Smooth muscle cell (in vitro differentiated cells): Measurements from ENCODE around the gene NF1. TPM values are rescaled to one million over a fixed set of nuclear protein-coding genes. Genes with fewer than 3 reads are reported as not detected.

Experiments used
- DNase-seq: peaks from one replicate; lab custom pipeline; 2025; ENCODE audit not compliant: unreplicated experiment; lab: John Stamatoyannopoulos, UW
- H2AFZ ChIP-seq: fragments of 200-600 bp; sonication (generic); 2 replicates; pipeline ENCODE4 v1.6.0; 2016; ENCODE audit warnings: antibody characterized with exemption, low read depth, mild to moderate bottlenecking
- H3F3A ChIP-seq: fragments of 200-600 bp; sonication (generic); 2 replicates; pipeline ENCODE4 v1.6.0; 2017; ENCODE audit warnings: antibody characterized with exemption, low read depth
- H3K27ac ChIP-seq: fragments of 200-600 bp; sonication (generic); 2 replicates; pipeline ENCODE4 v1.5.1; 2016; ENCODE audit warnings: low read depth, mild to moderate bottlenecking
- H3K27me3 ChIP-seq: fragments of 200-600 bp; sonication (generic); 2 replicates; pipeline ENCODE4 v1.6.1; 2016; ENCODE audit warnings: low read depth, mild to moderate bottlenecking
- H3K36me3 ChIP-seq: fragments of 200-600 bp; sonication (generic); 2 replicates; pipeline ENCODE4 v1.5.1; 2016; ENCODE audit warnings: low read depth
- H3K4me1 ChIP-seq: fragments of 200-600 bp; sonication (generic); 2 replicates; pipeline ENCODE4 v1.5.1; 2016; ENCODE audit warnings: low read depth
- H3K4me2 ChIP-seq: fragments of 200-600 bp; sonication (generic); 2 replicates; pipeline ENCODE4 v1.6.0; 2016; ENCODE audit warnings: mild to moderate bottlenecking
- H3K4me3 ChIP-seq: fragments of 200-600 bp; sonication (generic); 2 replicates; pipeline ENCODE4 v1.5.1; 2016; ENCODE audit warnings: mild to moderate bottlenecking
- H3K79me2 ChIP-seq: fragments of 200-600 bp; sonication (generic); 2 replicates; pipeline ENCODE4 v1.6.0; 2016; ENCODE audit warnings: low read depth, mild to moderate bottlenecking
- H3K9ac ChIP-seq: fragments of 200-600 bp; sonication (generic); 2 replicates; pipeline ENCODE4 v1.6.0; 2016; ENCODE audit warnings: low read depth
- H3K9me3 ChIP-seq: fragments of 200-600 bp; sonication (generic); replicated peaks from 2 replicates; pipeline ENCODE4 v1.5.1; 2016; ENCODE audit warnings: low read depth
- H4K20me1 ChIP-seq: fragments of 200-600 bp; sonication (generic); 2 replicates; pipeline ENCODE4 v1.6.0; 2016; ENCODE audit warnings: low read depth
- WGBS: methylation state at CpG from one replicate; pipeline ENCODE4 v1.1.7; 2016; ENCODE audit warnings: low lambda C conversion rate; 5-methylcytosine and 5-hydroxymethylcytosine counted together
- polyA plus RNA-seq: library from polyadenylated mRNA; unstranded; fragments of >200 nt; fragmentation: Nextera tagmentation; extraction: Ambion mirVana; gene quantifications from 2 replicates; pipeline ENCODE4 v1.2.1, GENCODE V29; 2016
- total RNA-seq: library from RNA; depleted of rRNA; stranded (reverse); fragments of >200 nt; gene quantifications from 2 replicates; pipeline ENCODE4 v1.2.3, GENCODE V29; 2014
- TF ChIP-seq, protein P1 (sequence below): fragments of 200-600 bp; sonication (generic); IDR thresholded peaks from 2 replicates; pipeline ENCODE4 v1.5.1; 2017; ENCODE audit warnings: borderline replicate concordance, mild to moderate bottlenecking, antibody characterized with exemption; ENCODE audit not compliant: insufficient read depth, poor library complexity, severe bottlenecking

The NF1 gene
- total and polyA plus RNA-seq, 2 experiments from 2014 or later: 7.6 to 74.3 TPM

GRCh38 chr17:31158746-31159377 is 64.1 kb downstream of the NF1 start:
- no peak overlapping the region for H2AFZ ChIP-seq
- H3K9ac ChIP-seq: no peak overlapping the region
- H3F3A ChIP-seq: no peaks in the 10 kb centered on the region
- no peaks in the 10 kb centered on the region for H3K9me3 ChIP-seq
- peaks cover 4% of the 10 kb centered on the region for H3K4me1 ChIP-seq
- peaks cover 13% of the 10 kb centered on the region for H4K20me1 ChIP-seq
- no peak overlapping the region for H3K4me2 ChIP-seq
- H3K27ac ChIP-seq: no peak overlapping the region
- H3K36me3 ChIP-seq: peaks cover 9% of the 10 kb centered on the region
- TF ChIP-seq, protein P1, sequence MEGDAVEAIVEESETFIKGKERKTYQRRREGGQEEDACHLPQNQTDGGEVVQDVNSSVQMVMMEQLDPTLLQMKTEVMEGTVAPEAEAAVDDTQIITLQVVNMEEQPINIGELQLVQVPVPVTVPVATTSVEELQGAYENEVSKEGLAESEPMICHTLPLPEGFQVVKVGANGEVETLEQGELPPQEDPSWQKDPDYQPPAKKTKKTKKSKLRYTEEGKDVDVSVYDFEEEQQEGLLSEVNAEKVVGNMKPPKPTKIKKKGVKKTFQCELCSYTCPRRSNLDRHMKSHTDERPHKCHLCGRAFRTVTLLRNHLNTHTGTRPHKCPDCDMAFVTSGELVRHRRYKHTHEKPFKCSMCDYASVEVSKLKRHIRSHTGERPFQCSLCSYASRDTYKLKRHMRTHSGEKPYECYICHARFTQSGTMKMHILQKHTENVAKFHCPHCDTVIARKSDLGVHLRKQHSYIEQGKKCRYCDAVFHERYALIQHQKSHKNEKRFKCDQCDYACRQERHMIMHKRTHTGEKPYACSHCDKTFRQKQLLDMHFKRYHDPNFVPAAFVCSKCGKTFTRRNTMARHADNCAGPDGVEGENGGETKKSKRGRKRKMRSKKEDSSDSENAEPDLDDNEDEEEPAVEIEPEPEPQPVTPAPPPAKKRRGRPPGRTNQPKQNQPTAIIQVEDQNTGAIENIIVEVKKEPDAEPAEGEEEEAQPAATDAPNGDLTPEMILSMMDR: no peak
- no peaks in the 10 kb centered on the region for H3K79me2 ChIP-seq
- DNase-seq: no peak
- H3K4me3 ChIP-seq: no peak overlapping the region
- H3K27me3 ChIP-seq: no peaks in the 10 kb centered on the region
- WGBS: 95% methylated on average over 1 of the region's 1 CpG

DNA sequence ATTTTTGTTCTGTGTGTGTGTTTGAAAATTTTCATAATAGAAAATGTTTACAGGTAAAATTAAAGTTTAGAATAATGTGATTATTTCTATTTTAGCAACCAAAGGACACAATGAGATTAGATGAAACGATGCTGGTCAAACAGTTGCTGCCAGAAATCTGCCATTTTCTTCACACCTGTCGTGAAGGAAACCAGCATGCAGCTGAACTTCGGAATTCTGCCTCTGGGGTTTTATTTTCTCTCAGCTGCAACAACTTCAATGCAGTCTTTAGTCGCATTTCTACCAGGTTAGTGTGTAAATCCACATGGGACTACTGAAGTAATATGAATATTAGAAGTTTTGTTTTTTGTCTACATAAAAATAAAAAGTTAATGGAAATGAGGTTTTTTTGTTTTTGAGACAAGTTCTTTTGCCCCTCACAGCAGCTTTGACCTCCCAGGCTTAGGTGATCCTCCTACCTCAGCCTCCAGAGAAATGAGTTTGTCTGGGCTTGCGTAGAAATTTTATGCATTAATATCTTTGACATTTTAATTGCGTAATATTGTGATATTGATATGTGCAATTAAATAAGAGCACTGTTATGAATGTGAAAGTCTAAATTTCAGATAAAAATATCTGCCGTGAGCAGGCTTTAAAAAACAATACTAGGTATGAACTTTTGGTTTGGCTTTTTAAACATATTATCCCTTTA is 68.5 kb downstream of the NF1 start:
- Histone ChIP-seq H3K9me3 (no peaks in the 10 kb centered on the region), H3F3A (no peaks in the 10 kb centered on the region), H2AFZ (no peak overlapping the region), H3K9ac (no peak overlapping the region), H3K27me3 (no peaks in the 10 kb centered on the region), H3K36me3 (peaks cover 6% of the 10 kb centered on the region), H4K20me1 (no peaks in the 10 kb centered on the region), H3K4me2 (no peak overlapping the region), H3K79me2 (no peaks in the 10 kb centered on the region), H3K4me3 (no peak overlapping the region), H3K27ac (no peak overlapping the region), H3K4me1 (no peaks in the 10 kb centered on the region)
- 96% methylated on average over 7 of the region's 7 CpGs for WGBS
- TF ChIP-seq, protein P1: no peak
- DNase-seq: no peak

DNA sequence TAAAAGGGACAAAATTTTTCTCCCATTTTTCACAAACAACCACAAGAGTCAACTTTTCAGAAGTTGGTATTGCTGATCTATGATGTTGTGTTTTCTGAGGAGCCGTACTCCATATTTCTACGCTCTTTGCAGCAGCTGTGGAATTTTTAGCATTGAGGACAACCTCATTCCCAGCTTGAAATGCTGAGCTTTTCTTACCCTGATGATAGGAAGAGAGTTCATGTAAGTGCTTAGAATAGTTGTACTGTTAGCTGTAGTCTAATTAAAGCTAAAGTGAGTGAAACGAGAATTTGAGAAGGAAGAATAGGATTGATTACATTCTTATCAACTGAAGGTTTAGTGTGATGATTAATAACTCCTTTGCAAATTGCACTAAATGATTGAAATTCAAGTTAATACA is 72.3 kb downstream of the NF1 start:
- Histone ChIP-seq H3K4me2 (no peak overlapping the region), H3K4me3 (no peak overlapping the region), H3F3A (no peaks in the 10 kb centered on the region), H3K9ac (no peak overlapping the region), H3K79me2 (no peaks in the 10 kb centered on the region), H2AFZ (no peak overlapping the region), H3K27me3 (no peaks in the 10 kb centered on the region), H3K27ac (no peak overlapping the region), H3K4me1 (no peaks in the 10 kb centered on the region), H4K20me1 (peaks cover 2% of the 10 kb centered on the region), H3K36me3 (peaks cover 9% of the 10 kb centered on the region), H3K9me3 (no peaks in the 10 kb centered on the region)
- no peak for DNase-seq
- TF ChIP-seq, protein P1: no peak
- 98% methylated on average over 3 of the region's 3 CpGs for WGBS

DNA sequence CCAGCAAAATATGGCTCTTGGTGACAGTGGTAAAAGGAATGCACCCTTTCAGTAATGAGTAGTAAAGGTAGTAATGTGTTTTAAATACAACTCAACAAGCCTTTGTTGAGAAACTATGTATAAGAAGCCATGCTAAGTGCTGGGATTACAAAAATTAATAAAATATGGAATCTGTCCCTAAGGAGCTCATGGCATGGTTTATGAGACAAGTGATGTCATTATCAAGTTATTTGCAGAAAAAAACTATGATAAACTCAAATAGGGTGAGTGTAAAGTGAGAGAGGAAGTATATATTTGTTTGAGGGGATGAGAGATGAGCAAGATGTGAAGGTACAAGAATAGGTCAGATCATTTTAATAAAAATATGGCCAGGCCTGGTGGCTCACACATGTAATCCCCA is 76.9 kb downstream of the NF1 start:
- TF ChIP-seq, protein P1: no peak
- Histone ChIP-seq H3K36me3 (peaks cover 4% of the 10 kb centered on the region), H3F3A (no peaks in the 10 kb centered on the region), H3K4me1 (no peaks in the 10 kb centered on the region), H3K9me3 (no peaks in the 10 kb centered on the region), H3K27ac (no peak overlapping the region), H3K4me3 (no peak overlapping the region), H3K27me3 (no peaks in the 10 kb centered on the region), H3K4me2 (no peak overlapping the region), H3K9ac (no peak overlapping the region), H2AFZ (no peak overlapping the region), H4K20me1 (peaks cover 2% of the 10 kb centered on the region), H3K79me2 (no peaks in the 10 kb centered on the region)
- no peak for DNase-seq
